ENCODE results near the gene HS6ST1.

HS6ST1 gene

DNA sequence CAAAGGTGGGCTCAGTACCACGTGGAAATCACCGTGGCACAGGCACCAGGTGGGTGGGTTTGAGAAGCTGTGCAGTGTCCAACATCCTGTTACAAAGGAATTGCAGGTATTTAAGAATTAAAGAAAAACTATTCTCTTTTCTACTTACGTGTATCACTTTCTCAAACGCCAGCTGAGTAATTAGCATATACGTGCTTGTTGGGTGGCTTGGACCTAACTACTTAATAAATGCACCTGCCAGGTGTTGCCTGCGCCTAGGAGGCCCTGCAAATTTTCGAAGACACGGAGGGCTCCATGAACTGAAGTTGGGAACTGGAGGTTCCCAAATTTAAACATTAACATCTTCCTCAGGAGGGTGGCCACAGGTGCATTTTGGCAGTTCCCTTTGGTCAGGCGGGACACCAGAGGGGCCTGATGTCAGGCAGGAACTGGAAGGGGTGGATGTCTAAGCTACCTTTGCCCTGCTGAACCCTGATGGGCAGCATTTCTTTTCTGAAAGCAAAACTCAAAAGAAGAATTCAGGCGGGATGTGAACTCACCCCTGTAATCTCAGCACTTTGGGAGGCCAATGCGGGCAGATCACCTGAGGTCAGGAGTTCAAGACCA, 84.8 kb downstream of the HS6ST1 start:
- DNase-seq: no peak

DNA sequence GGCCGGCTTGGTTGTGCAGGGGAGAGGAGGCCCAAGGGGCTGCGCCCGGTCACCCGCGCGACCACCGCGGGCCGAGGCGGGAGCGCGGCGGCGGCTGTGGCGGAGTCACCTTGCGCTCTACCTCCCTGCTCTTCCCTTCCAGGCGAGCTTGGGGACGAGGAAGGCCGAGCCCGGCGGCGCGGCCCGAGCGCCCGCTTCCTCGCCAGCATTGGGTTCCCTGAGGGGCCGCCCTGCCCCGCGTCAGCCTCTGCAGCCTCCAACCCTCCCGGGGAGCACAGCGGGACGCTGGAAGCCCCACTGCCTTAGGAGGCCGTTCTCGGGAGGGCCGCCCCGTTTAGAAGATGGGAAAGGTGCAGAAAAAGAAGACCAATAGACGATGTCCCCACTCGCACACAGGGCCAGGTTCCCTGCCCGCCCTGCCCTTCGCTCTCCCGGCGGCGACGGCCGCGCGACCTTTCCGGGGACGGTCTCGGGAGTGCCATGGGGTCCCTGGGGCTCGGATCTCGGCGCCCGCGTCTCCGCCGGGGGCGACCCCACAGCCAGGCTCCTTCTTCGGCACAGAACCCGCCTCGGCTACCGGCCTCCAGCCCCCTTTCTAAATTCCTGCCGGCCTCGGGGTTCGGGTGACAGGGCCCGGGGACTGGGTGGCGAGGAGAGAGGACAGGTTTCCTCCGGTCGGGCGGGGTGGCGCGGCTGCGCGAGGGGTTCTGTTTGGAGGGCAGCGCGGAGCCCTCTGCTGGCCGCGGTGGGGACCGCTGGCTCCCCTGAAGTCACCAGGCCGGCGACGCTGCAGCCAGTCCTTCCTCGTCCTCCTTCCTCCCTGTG, 85.5 kb downstream of the HS6ST1 start:
- DNase-seq: peak; percentile 22

DNA sequence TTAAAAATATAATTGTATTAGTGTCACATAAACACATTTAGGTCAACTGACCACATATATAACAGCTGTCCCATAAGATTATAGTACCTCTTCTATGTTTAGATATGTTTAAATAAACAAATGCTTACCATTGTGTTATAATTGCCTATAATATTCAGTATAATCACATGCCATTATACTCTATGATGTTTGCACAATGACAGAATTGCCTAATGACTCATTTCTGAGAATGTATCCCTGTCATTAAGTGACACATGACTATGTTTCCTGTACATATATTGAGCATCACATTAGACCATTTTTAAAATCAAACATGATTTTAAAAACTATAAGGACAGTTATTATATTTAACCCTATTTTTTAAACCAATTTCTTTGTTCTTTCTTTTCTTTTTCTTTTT, 89.8 kb downstream of the HS6ST1 start:
- DNase-seq: no peak

DNA sequence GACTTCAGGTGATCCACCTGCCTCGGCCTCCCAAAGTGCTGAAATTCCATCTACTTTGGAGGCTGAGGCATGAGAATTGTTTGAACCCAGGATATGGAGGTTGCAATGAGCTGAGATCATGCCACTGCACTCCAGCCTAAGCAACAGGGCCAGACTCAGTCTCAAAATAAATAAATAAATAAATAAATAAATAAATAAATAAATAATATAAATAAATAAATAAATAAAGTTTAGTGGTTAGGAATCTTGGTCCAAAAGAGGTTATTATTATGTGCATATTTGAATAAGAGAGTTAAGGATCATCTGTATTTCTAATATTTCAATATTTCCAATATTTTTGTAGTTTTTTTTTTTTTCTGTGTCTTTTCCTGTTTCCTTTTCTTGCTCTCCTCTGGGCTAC, 90.8 kb downstream of the HS6ST1 start:
- no peak for DNase-seq

DNA sequence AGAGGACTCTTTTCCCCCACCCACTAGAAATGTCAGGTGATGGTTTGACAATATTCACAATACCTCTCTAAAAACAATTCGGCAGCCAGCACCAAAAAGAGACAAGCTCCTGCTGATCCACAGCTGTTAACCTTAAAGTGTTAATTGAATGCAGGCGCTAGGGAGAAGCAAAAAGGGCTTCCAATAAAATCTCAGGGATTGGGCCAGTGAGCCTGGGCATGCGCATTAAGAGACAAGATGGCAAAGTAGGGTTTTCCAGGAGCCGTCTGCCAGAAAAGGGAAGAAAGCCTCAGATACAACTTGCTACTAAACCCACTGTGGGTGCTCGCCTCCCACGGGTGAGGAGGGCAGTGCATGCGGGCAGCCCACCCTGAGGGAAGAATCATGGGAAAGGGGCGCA, 98.8 kb downstream of the HS6ST1 start:
- no peak for DNase-seq

DNA sequence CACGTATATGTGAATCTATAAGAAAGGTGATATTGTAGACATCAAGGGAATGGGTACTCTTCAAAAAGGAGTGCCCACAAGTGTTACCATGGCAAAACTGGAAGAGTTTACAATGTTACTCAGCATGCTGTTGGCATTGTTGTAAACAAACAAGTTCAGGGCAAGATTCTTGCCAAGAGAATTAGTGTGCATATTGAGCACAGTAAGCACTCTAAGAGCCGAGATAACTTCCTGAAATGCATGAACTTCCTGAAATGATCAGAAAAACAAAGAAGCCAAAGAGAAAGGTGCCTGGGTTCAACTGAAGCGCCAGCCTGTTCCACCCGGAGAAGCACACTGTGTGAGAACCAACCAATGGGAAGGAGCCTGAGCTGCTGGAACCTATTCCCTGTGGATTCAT, 101.0 kb downstream of the HS6ST1 start:
- no peak for DNase-seq

DNA sequence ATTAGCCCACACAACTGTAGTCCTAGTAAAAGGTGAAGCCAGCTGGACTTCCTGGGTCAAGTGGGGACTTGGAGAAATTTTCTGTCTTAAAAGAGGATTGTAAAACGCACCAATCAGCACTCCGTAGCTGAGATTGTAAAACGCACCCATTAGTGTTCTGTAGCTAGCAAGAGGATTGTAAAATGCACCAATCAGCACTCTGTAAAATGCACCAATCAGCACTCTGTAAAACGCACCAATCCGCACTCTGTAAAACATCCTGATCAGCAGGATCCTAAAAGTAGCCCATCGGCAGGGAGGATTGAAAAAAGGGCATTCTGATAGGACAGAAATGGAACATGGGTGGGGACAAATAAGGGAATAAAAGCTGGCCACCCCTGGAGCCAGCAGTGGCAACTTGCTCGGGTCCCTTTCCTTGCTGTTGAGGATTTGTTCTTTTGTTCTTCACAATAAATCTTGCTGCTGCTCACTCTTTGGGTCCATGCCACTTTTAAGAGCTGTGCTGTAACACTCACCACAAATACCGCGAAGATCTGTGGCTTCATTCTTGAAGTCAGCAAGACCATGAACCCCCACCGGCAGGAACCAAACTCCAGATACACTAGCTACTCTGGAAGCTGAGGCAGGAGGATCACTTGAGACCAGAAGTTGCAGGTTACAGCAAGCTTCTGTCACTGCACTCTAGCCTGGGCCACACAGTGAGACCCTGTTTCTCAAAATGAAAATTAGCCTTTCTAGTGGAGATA, 102.6 kb downstream of the HS6ST1 start:
- no peak for DNase-seq

Measured in NCI-H446 treated with DMSO at 0.1 percent for 48 hours (cell line).